Measurements from ENCODE around the gene A2M.

GRCh38 chr12:9041321-9041720 is 74.4 kb downstream of the A2M start:
- TF ChIP-seq, protein P1, sequence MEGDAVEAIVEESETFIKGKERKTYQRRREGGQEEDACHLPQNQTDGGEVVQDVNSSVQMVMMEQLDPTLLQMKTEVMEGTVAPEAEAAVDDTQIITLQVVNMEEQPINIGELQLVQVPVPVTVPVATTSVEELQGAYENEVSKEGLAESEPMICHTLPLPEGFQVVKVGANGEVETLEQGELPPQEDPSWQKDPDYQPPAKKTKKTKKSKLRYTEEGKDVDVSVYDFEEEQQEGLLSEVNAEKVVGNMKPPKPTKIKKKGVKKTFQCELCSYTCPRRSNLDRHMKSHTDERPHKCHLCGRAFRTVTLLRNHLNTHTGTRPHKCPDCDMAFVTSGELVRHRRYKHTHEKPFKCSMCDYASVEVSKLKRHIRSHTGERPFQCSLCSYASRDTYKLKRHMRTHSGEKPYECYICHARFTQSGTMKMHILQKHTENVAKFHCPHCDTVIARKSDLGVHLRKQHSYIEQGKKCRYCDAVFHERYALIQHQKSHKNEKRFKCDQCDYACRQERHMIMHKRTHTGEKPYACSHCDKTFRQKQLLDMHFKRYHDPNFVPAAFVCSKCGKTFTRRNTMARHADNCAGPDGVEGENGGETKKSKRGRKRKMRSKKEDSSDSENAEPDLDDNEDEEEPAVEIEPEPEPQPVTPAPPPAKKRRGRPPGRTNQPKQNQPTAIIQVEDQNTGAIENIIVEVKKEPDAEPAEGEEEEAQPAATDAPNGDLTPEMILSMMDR (conservative IDR thresholded peaks at IDR 0.05; ENCODE audit: low read depth, low read length): no peak
- TF ChIP-seq EZH2phosphoT487 (IDR thresholded peaks at IDR 0.05; ENCODE audit: borderline replicate concordance, low read length): no peak
- no peak for TF ChIP-seq EZH2 (IDR thresholded peaks at IDR 0.05; ENCODE audit: low read length, unreplicated experiment)

Data from PC-3 (cell line).